Trophoblast cell (in vitro differentiated cells and primary cell): ENCODE measurements around the gene TPK1.

Source experiments
- DNase-seq, 2 donors: peaks; one replicate each; pipeline ENCODE4 v3.0.0-alpha.2; 2016
- H2AFZ ChIP-seq: 2 replicates; pipeline ENCODE4 v1.6.1; 2013; ENCODE audit warnings: low read length, moderate library complexity, mild to moderate bottlenecking; ENCODE audit not compliant: insufficient read depth, poor library complexity
- H2AK5ac ChIP-seq: 2 replicates; pipeline ENCODE4 v1.6.1; 2013; ENCODE audit warnings: mild to moderate bottlenecking, low read length
- H2BK120ac ChIP-seq: 2 replicates; pipeline ENCODE4 v1.6.1; 2013; ENCODE audit warnings: low read length, mild to moderate bottlenecking, moderate library complexity; ENCODE audit not compliant: insufficient read depth, poor library complexity
- H2BK12ac ChIP-seq: 2 replicates; pipeline ENCODE4 v1.6.1; 2013; ENCODE audit warnings: mild to moderate bottlenecking, low read length, moderate library complexity
- H2BK5ac ChIP-seq: 2 replicates; pipeline ENCODE4 v1.6.1; 2013; ENCODE audit warnings: low read length, low read depth, moderate library complexity, mild to moderate bottlenecking; ENCODE audit not compliant: poor library complexity
- H3K14ac ChIP-seq: 2 replicates; pipeline ENCODE4 v1.6.1; 2013; ENCODE audit warnings: mild to moderate bottlenecking, low read length
- H3K18ac ChIP-seq: 2 replicates; pipeline ENCODE4 v1.6.1; 2013; ENCODE audit warnings: mild to moderate bottlenecking, low read length
- H3K23ac ChIP-seq: 2 replicates; pipeline ENCODE4 v1.6.1; 2013; ENCODE audit warnings: low read length
- H3K27ac ChIP-seq: 2 replicates; pipeline ENCODE4 v1.5.1; 2013; ENCODE audit warnings: low read depth, mild to moderate bottlenecking, inconsistent platforms, low read length, moderate library complexity
- H3K27me3 ChIP-seq: 2 replicates; pipeline ENCODE4 v1.6.1; 2013; ENCODE audit warnings: inconsistent platforms, mild to moderate bottlenecking, low read length, moderate library complexity; ENCODE audit not compliant: insufficient read depth
- H3K36me3 ChIP-seq, 2 experiments: 1 replicate in 1 of 2; 2 replicates in 1 of 2; pipeline ENCODE4 v1.6.1; 2013; ENCODE audit warnings: low read length in 2 of 2, mild to moderate bottlenecking in 2 of 2, moderate library complexity in 1 of 2; ENCODE audit not compliant: insufficient read depth in 2 of 2, control insufficient read depth in 1 of 2
- H3K4ac ChIP-seq: 2 replicates; pipeline ENCODE4 v1.6.1; 2013; ENCODE audit warnings: low read depth, mild to moderate bottlenecking, low read length, moderate library complexity
- H3K4me1 ChIP-seq, 2 experiments: 1 replicate in 1 of 2; 2 replicates in 1 of 2; pipeline ENCODE4 v1.6.1; 2013; ENCODE audit warnings: low read length in 2 of 2, mild to moderate bottlenecking in 2 of 2, moderate library complexity in 1 of 2; ENCODE audit not compliant: insufficient read depth in 2 of 2, control insufficient read depth in 1 of 2
- H3K4me2 ChIP-seq: 2 replicates; pipeline ENCODE4 v1.6.1; 2013; ENCODE audit warnings: inconsistent platforms, mild to moderate bottlenecking, low read length, moderate library complexity
- H3K4me3 ChIP-seq: 2 replicates; pipeline ENCODE4 v1.5.1; 2013; ENCODE audit warnings: mild to moderate bottlenecking, low read depth, low read length, inconsistent platforms
- H3K79me1 ChIP-seq: one replicate; pipeline ENCODE4 v1.6.1; 2013; ENCODE audit warnings: low read length
- H3K79me2 ChIP-seq: 2 replicates; pipeline ENCODE4 v1.6.1; 2013; ENCODE audit warnings: low read length, mild to moderate bottlenecking; ENCODE audit not compliant: control insufficient read depth, insufficient read depth, poor library complexity
- H3K9ac ChIP-seq: 2 replicates; pipeline ENCODE4 v1.6.1; 2013; ENCODE audit warnings: mild to moderate bottlenecking, low read length
- H3K9me3 ChIP-seq: 2 replicates; pipeline ENCODE4 v1.6.1; 2013; ENCODE audit warnings: low read depth, mild to moderate bottlenecking, control low read depth, inconsistent platforms, low read length; ENCODE audit not compliant: insufficient read depth
- H4K12ac ChIP-seq: 2 replicates; pipeline ENCODE4 v1.6.1; 2013; ENCODE audit warnings: low read depth, mild to moderate bottlenecking, low read length, moderate library complexity
- H4K8ac ChIP-seq: 2 replicates; pipeline ENCODE4 v1.6.1; 2013; ENCODE audit warnings: low read depth, mild to moderate bottlenecking, low read length, moderate library complexity
- H4K91ac ChIP-seq: one replicate; pipeline ENCODE4 v1.6.1; 2013; ENCODE audit warnings: low read depth, mild to moderate bottlenecking, low read length, moderate library complexity
- WGBS: extraction: QIAGEN DNeasy Blood & Tissue Kit; methylation state at CpG from one replicate; pipeline ENCODE4 v1.1.7; 2013; ENCODE audit warnings: missing lambda C conversion rate; ENCODE audit not compliant: insufficient read length, insufficient coverage; ENCODE audit errors: extremely low coverage; 5-methylcytosine and 5-hydroxymethylcytosine counted together

TPK1 gene

GRCh38 chr7:144672869-144673268 is 163.0 kb downstream of the TPK1 start:
- Histone ChIP-seq H3K4me1 (peaks cover 0 to 2% of the 10 kb centered on the region in 2 experiments), H2AFZ (no peak overlapping the region), H3K9me3 (no peaks in the 10 kb centered on the region), H3K79me2 (no peaks in the 10 kb centered on the region), H3K4me2 (no peak overlapping the region), H2BK120ac (no peak overlapping the region), H4K91ac (no peak overlapping the region), H3K4ac (no peak overlapping the region), H2BK12ac (no peak overlapping the region), H3K18ac (no peak overlapping the region), H3K79me1 (no peaks in the 10 kb centered on the region), H2AK5ac (no peak overlapping the region), H3K23ac (no peak overlapping the region), H3K4me3 (no peak overlapping the region), H3K27me3 (no peaks in the 10 kb centered on the region), H3K14ac (no peak overlapping the region), H4K8ac (no peak overlapping the region), H3K27ac (no peak overlapping the region), H3K9ac (no peak overlapping the region), H4K12ac (no peak overlapping the region), H3K36me3 (no peaks in the 10 kb centered on the region), H2BK5ac (no peak overlapping the region)
- no peak for DNase-seq
- no CpG with 5 or more reads among the region's 2 CpGs for WGBS

- peaks cover 0 to 2% of the 10 kb centered on the region in 2 experiments for H3K4me1 ChIP-seq
- H3K9ac ChIP-seq = no peak overlapping the region
- H3K14ac ChIP-seq = no peak overlapping the region
- H3K27me3 ChIP-seq = no peaks in the 10 kb centered on the region
- H3K79me1 ChIP-seq = no peaks in the 10 kb centered on the region
- H4K91ac ChIP-seq = no peak overlapping the region
- no peak overlapping the region for H2BK12ac ChIP-seq
- no peaks in the 10 kb centered on the region for H3K9me3 ChIP-seq
- no peak overlapping the region for H3K4me2 ChIP-seq
- no peaks in the 10 kb centered on the region for H3K36me3 ChIP-seq
- no CpG with 5 or more reads among the region's 4 CpGs for WGBS
- no peak overlapping the region for H3K23ac ChIP-seq
- peak overlapping the region; percentile 41 for H2AFZ ChIP-seq
- H3K27ac ChIP-seq = no peak overlapping the region
- H2BK120ac ChIP-seq = no peak overlapping the region
- DNase-seq = peak in 1 of 2 donors; percentile 30
- H2BK5ac ChIP-seq = no peak overlapping the region
- H2AK5ac ChIP-seq = no peak overlapping the region
- H3K79me2 ChIP-seq = no peaks in the 10 kb centered on the region
- no peak overlapping the region for H4K12ac ChIP-seq
- H3K4ac ChIP-seq = no peak overlapping the region
- H4K8ac ChIP-seq = peak overlapping the region; percentile 19
- no peak overlapping the region for H3K18ac ChIP-seq
- H3K4me3 ChIP-seq = no peak overlapping the region
Measured at GRCh38 chr7:144671429-144671828, 164.4 kb downstream of the TPK1 start.

DNA sequence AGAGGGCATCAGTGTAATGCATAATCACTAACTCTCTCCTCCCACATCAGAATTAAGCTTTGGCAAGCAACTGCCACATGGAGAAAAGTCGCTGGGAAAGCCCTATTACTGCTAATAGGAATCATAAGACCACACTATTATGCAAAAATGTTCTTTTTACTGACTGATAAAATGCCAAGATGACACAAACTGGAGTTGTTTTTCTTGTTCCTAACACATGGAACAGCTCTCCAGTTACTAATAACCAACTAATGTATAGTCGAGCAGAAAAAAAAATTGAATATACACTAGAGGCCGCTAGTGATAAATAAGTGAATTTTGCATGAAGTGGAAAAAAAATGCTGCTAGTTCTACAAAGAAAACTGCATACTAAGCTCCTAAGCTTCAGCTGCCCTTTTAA is 165.6 kb downstream of the TPK1 start:
- Histone ChIP-seq H3K79me1 (no peaks in the 10 kb centered on the region), H3K9me3 (no peaks in the 10 kb centered on the region), H4K12ac (no peak overlapping the region), H3K9ac (no peak overlapping the region), H3K4me2 (no peak overlapping the region), H3K36me3 (no peaks in the 10 kb centered on the region), H3K79me2 (no peaks in the 10 kb centered on the region), H4K8ac (no peak overlapping the region), H3K4me1 (peaks cover 0 to 2% of the 10 kb centered on the region in 2 experiments), H3K18ac (no peak overlapping the region), H3K14ac (no peak overlapping the region), H3K4me3 (no peak overlapping the region), H2BK12ac (no peak overlapping the region), H3K27ac (no peak overlapping the region), H3K4ac (no peak overlapping the region), H2AFZ (no peak overlapping the region), H2BK120ac (no peak overlapping the region), H2AK5ac (no peak overlapping the region), H4K91ac (no peak overlapping the region), H3K27me3 (no peaks in the 10 kb centered on the region), H2BK5ac (no peak overlapping the region), H3K23ac (no peak overlapping the region)
- DNase-seq = peak; percentile 6 to 69
- no CpG with 5 or more reads among the region's 3 CpGs for WGBS

GRCh38 chr7:144668503-144668902 is 167.3 kb downstream of the TPK1 start:
- Histone ChIP-seq H4K8ac (no peak overlapping the region), H2BK12ac (no peak overlapping the region), H2AFZ (no peak overlapping the region), H3K9me3 (no peaks in the 10 kb centered on the region), H2AK5ac (no peak overlapping the region), H2BK120ac (no peak overlapping the region), H4K12ac (no peak overlapping the region), H3K14ac (no peak overlapping the region), H3K27ac (no peak overlapping the region), H3K79me2 (no peaks in the 10 kb centered on the region), H3K27me3 (no peaks in the 10 kb centered on the region), H3K23ac (no peak overlapping the region), H3K18ac (no peak overlapping the region), H3K4me2 (no peak overlapping the region), H3K4me1 (peaks cover 0 to 2% of the 10 kb centered on the region in 2 experiments), H3K9ac (no peak overlapping the region), H3K79me1 (no peaks in the 10 kb centered on the region), H3K36me3 (no peaks in the 10 kb centered on the region), H3K4me3 (no peak overlapping the region), H4K91ac (no peak overlapping the region), H2BK5ac (no peak overlapping the region), H3K4ac (no peak overlapping the region)
- no peak for DNase-seq
- no CpG with 5 or more reads among the region's 1 CpG for WGBS
